GM12872 (cell line): Measurements from ENCODE around the gene PLEKHA5.

Experiments used
- TF ChIP-seq, protein P1 (sequence below): IDR thresholded peaks from 3 replicates; pipeline ENCODE4 v1.5.1; 2011; ENCODE audit warnings: low read depth, mild to moderate bottlenecking, low read length, moderate library complexity; ENCODE audit not compliant: insufficient read depth

The PLEKHA5 gene

GRCh38 chr12:19261773-19262172 lies 132.2 kb downstream of the PLEKHA5 start:
- TF ChIP-seq, protein P1, sequence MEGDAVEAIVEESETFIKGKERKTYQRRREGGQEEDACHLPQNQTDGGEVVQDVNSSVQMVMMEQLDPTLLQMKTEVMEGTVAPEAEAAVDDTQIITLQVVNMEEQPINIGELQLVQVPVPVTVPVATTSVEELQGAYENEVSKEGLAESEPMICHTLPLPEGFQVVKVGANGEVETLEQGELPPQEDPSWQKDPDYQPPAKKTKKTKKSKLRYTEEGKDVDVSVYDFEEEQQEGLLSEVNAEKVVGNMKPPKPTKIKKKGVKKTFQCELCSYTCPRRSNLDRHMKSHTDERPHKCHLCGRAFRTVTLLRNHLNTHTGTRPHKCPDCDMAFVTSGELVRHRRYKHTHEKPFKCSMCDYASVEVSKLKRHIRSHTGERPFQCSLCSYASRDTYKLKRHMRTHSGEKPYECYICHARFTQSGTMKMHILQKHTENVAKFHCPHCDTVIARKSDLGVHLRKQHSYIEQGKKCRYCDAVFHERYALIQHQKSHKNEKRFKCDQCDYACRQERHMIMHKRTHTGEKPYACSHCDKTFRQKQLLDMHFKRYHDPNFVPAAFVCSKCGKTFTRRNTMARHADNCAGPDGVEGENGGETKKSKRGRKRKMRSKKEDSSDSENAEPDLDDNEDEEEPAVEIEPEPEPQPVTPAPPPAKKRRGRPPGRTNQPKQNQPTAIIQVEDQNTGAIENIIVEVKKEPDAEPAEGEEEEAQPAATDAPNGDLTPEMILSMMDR, result no peak

GRCh38 chr12:19263672-19264071 lies 134.1 kb downstream of the PLEKHA5 start:
- TF ChIP-seq, protein P1, result no peak

- TF ChIP-seq, protein P1, result no peak
Observed at GRCh38 chr12:19273482-19274330, 144.2 kb downstream of the PLEKHA5 start.

DNA sequence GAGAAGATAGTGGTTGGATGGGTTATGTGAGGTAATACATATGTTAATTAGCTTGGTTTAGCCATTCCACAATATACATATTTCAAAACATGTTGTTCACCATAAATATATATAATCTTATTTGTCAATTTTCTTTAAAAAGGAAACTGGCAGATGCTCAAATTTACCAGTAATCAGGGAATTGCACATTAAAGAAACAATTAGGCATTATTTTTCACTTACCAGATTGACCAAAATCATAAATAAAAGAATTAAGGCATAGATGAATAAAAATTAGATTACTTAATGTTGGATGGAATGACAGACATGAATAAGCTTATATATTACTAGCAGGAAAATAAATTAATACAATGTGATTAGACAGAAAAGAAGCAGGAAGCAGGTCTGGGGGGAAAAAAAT lies 147.2 kb downstream of the PLEKHA5 start:
- TF ChIP-seq, protein P1, result no peak

DNA sequence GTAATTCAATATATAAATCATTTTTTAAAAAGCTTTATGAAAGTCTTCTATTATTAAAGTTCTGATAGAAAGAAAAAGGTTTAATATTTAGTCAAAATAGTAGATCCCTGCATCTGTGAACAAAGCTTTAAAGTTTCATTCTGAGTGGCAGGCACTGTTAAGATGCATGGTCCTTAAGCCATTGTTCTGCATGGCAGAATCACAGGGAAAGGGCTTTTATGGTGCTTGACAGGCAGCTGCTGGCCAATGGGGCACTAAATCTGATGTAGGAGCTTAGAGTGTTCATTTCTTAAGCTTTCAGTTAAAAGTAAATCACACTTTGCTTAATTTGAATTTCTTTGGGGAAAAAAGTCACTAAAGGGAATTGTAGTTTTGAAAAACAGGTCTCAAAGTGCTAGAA lies 148.2 kb downstream of the PLEKHA5 start:
- TF ChIP-seq, protein P1, result no peak

GRCh38 chr12:19278407-19278806 lies 148.9 kb downstream of the PLEKHA5 start:
- TF ChIP-seq, protein P1, result no peak

- TF ChIP-seq, protein P1, result no peak
Observed at GRCh38 chr12:19282133-19282699, 152.7 kb downstream of the PLEKHA5 start.
